OCI-LY7 (cell line): Measurements from ENCODE around the gene AKAP12.

Experiments used
- CTCF ChIP-seq: fragments of 200-600 bp; sonication (generic); conservative IDR thresholded peaks from 2 replicates; pipeline ENCODE4 v1.5.1; 2014; ENCODE audit warnings: mild to moderate bottlenecking, antibody characterized with exemption, low read length, moderate library complexity, mixed read lengths
- EZH2phosphoT487 ChIP-seq: fragments of 200-600 bp; sonication (generic); IDR thresholded peaks from 2 replicates; pipeline ENCODE4 v1.6.1; 2018; ENCODE audit warnings: low read depth, borderline replicate concordance, mild to moderate bottlenecking, mixed run types, antibody characterized with exemption, low read length, moderate library complexity, mixed read lengths

DNA sequence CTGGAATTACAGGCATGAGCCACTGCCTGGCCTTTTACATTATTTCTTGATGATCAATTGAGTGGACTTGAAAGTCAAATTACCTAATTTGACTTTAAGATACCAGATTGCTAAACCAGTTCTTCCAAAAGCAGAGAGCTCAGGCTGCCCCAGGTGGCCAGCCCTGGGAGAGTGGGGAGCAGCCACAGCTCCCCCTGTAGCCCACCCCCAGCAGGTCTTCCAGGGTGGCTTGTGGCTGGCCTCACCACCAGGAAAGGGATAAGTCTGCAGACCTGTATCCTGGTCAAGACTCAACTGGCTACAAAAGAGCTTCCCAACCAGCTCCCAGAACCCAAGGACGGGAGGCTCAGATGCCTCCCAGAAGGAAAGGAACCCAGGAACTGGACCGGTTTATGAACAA lies 23.8 kb upstream of the AKAP12 start:
- TF ChIP-seq CTCF: no peak
- TF ChIP-seq EZH2phosphoT487: no peak
